Upper lobe of left lung (tissue), 6 donors: ENCODE measurements around the gene SURF4. TPM values are rescaled to one million over a fixed set of nuclear protein-coding genes. Genes with fewer than 3 reads are reported as not detected.
A peak's percentile ranks its signal among the peaks of the same experiment; 100 is the strongest.

Experiments
- ATAC-seq, 2 donors: fragments of 200-7000 bp; cut with Tn5 transposase; one replicate each; pipeline ENCODE4 v1.9.1; 2022; ENCODE audit warnings: mild to moderate bottlenecking in 2 of 2, moderate library complexity in 2 of 2; ENCODE audit not compliant: low FRiP score in 2 of 2
- DNase-seq, 2 donors: peaks; one replicate each; pipeline ENCODE4 v3.0.0-alpha.2; 2019 to 2020
- H3K27ac ChIP-seq, 4 donors: fragments of 200-600 bp; sonication (generic); one replicate each; pipeline ENCODE4 v1.5.1; 2016 to 2019
- H3K27me3 ChIP-seq, 4 donors: fragments of 200-600 bp; sonication (generic); one replicate each; pipeline ENCODE4 v1.5.1; 2017 to 2019
- H3K36me3 ChIP-seq, 4 donors: fragments of 200-600 bp; sonication (generic); one replicate each; pipeline ENCODE4 v1.5.1; 2016 to 2019
- H3K4me1 ChIP-seq, 4 donors: fragments of 200-600 bp; sonication (generic); one replicate each; pipeline ENCODE4 v1.5.1; 2018 to 2019
- H3K4me3 ChIP-seq, 4 donors: fragments of 200-600 bp; sonication (generic); one replicate each; pipeline ENCODE4 v1.5.1; 2017 to 2019; ENCODE audit warnings: mild to moderate bottlenecking in 2 of 4, moderate library complexity in 1 of 4
- H3K9me3 ChIP-seq, 4 donors: fragments of 200-600 bp; sonication (generic); one replicate each; pipeline ENCODE4 v1.5.1; 2018 to 2019
- CTCF ChIP-seq, 6 experiments: fragments of 450-650 bp in 4 of 6; fragments of 200-600 bp in 2 of 6; sonication (generic) in 2 of 6; IDR thresholded peaks; one replicate each; pipeline ENCODE4 v1.5.1; 2016 to 2019; ENCODE audit warnings: antibody characterized with exemption in 6 of 6
- EP300 ChIP-seq, 4 donors: sonication (generic); formaldehyde crosslinking; IDR thresholded peaks; one replicate each; pipeline ENCODE4 v1.5.1; 2017; ENCODE audit warnings: antibody characterized with exemption in 4 of 4, control low read depth in 2 of 4
- POLR2A ChIP-seq, 4 donors: fragments of 450-650 bp; IDR thresholded peaks; one replicate each; pipeline ENCODE4 v1.5.1; 2016 to 2017; ENCODE audit warnings: antibody characterized with exemption in 4 of 4, mild to moderate bottlenecking in 2 of 4
- POLR2AphosphoS5 ChIP-seq, 2 donors: sonication (generic); formaldehyde crosslinking; IDR thresholded peaks; one replicate each; pipeline ENCODE4 v1.5.1; 2017; ENCODE audit warnings: antibody characterized with exemption in 2 of 2
- WGBS, 2 donors: methylation state at CpG; one replicate each; pipeline ENCODE4 v1.1.5; 2017 to 2018; 5-methylcytosine and 5-hydroxymethylcytosine counted together
- total RNA-seq, 6 donors: library from RNA; depleted of rRNA in 4 of 6; stranded (reverse); fragments of >200 nt in 4 of 6; gene quantifications; one replicate each; pipeline versions ENCODE4 v1.1.0 to v1.2.1, GENCODE V29; 2016 to 2021
- donor health status: DM: no; HTN: no; CAD: no; lungs with moderate emphysema.
- donor health status: DM: no; HTN: yes; CAD: no; lungs with severe emphysema.

Gene SURF4
- total RNA-seq, 6 donors from 2014 or later: 66.0 to 208 (median 137) TPM

- 74 to 79% methylated on average over 1 of the region's 1 CpG for WGBS, 2 donors
- H3K4me1 ChIP-seq: peaks cover 12 to 29% (median 23%) of the 10 kb centered on the region in 4 donors
- H3K4me3 ChIP-seq: no peak overlapping the region
- peaks cover 13 to 57% (median 40%) of the 10 kb centered on the region in 4 donors for H3K36me3 ChIP-seq
- ATAC-seq (no peak), DNase-seq (no peak)
- H3K27me3 ChIP-seq: no peaks in the 10 kb centered on the region
- H3K27ac ChIP-seq: no peak overlapping the region
- H3K9me3 ChIP-seq: no peaks in the 10 kb centered on the region
- TF ChIP-seq POLR2AphosphoS5 (IDR thresholded peaks at IDR 0.05) (no peak), CTCF (IDR thresholded peaks at IDR 0.05) (no peak), POLR2A (IDR thresholded peaks at IDR 0.05) (no peak), EP300 (IDR thresholded peaks at IDR 0.05) (no peak)
These were observed 39.3 kb upstream of the SURF4 start for GRCh38 chr9:133415170-133415569.

GRCh38 chr9:133408042-133408441, 32.2 kb upstream of the SURF4 start:
- H3K27ac ChIP-seq: no peak overlapping the region
- ATAC-seq (no peak), DNase-seq (no peak)
- H3K36me3 ChIP-seq: peaks cover 25 to 87% (median 68%) of the 10 kb centered on the region in 4 donors
- no peaks in the 10 kb centered on the region for H3K27me3 ChIP-seq
- H3K4me1 ChIP-seq: no peaks in the 10 kb centered on the region
- no peak for TF ChIP-seq POLR2A (IDR thresholded peaks at IDR 0.05)
- no peak for TF ChIP-seq EP300 (IDR thresholded peaks at IDR 0.05)
- TF ChIP-seq CTCF (IDR thresholded peaks at IDR 0.05): no peak
- TF ChIP-seq POLR2AphosphoS5 (IDR thresholded peaks at IDR 0.05): no peak
- no peaks in the 10 kb centered on the region for H3K9me3 ChIP-seq
- 85 to 92% methylated on average over 1 of the region's 1 CpG for WGBS, 2 donors
- no peak overlapping the region for H3K4me3 ChIP-seq

- Histone ChIP-seq H3K9me3 (no peaks in the 10 kb centered on the region), H3K27me3 (no peaks in the 10 kb centered on the region), H3K4me1 (no peaks in the 10 kb centered on the region), H3K4me3 (no peak overlapping the region), H3K36me3 (peaks cover 22 to 74% (median 58%) of the 10 kb centered on the region in 4 donors), H3K27ac (no peak overlapping the region)
- TF ChIP-seq POLR2AphosphoS5 (IDR thresholded peaks at IDR 0.05) (no peak), POLR2A (IDR thresholded peaks at IDR 0.05) (no peak), CTCF (IDR thresholded peaks at IDR 0.05) (peak; percentile 89 to 96 (median 93)), EP300 (IDR thresholded peaks at IDR 0.05) (no peak)
- DNase-seq (peak; percentile 74 to 88), ATAC-seq (peak; percentile 80 to 89)
- WGBS, 2 donors: 58 to 63% methylated on average over 8 to 24 of the region's 24 CpGs
These were observed 30.8 kb upstream of the SURF4 start for GRCh38 chr9:133406480-133407307.

- H3K4me3 ChIP-seq: no peak overlapping the region
- ATAC-seq (peak in 1 of 2 donors; percentile 53), DNase-seq (no peak)
- 80 to 81% methylated on average over 14 to 19 of the region's 19 CpGs for WGBS, 2 donors
- no peaks in the 10 kb centered on the region for H3K9me3 ChIP-seq
- H3K4me1 ChIP-seq: no peaks in the 10 kb centered on the region
- H3K27ac ChIP-seq: no peak overlapping the region
- TF ChIP-seq POLR2A (IDR thresholded peaks at IDR 0.05): no peak
- no peak for TF ChIP-seq POLR2AphosphoS5 (IDR thresholded peaks at IDR 0.05)
- TF ChIP-seq EP300 (IDR thresholded peaks at IDR 0.05): no peak
- no peak for TF ChIP-seq CTCF (IDR thresholded peaks at IDR 0.05)
- no peaks in the 10 kb centered on the region for H3K27me3 ChIP-seq
- H3K36me3 ChIP-seq: peaks cover 17 to 64% (median 52%) of the 10 kb centered on the region in 4 donors
These were observed 29.9 kb upstream of the SURF4 start for GRCh38 chr9:133405508-133406438.
